HEK293 (cell line): ENCODE results near the gene DENND2C.

Experiments used
- BCL11B ChIP-seq: fragments of 450-650 bp; formaldehyde crosslinking; IDR thresholded peaks from 2 replicates; pipeline ENCODE4 v1.5.1; 2016; ENCODE audit warnings: low read depth, missing biosample characterization, missing genetic modification characterization
- GLIS2 ChIP-seq: fragments of 450-650 bp; formaldehyde crosslinking; IDR thresholded peaks from 2 replicates; pipeline ENCODE4 v1.5.1; 2016; ENCODE audit warnings: missing biosample characterization, missing genetic modification characterization
- HOXA7 ChIP-seq: sonication (generic); formaldehyde crosslinking; IDR thresholded peaks from 2 replicates; pipeline ENCODE4 v1.8.1; 2022; ENCODE audit warnings: missing genetic modification reagents, borderline replicate concordance
- KLF8 ChIP-seq: fragments of 450-650 bp; formaldehyde crosslinking; IDR thresholded peaks from 2 replicates; pipeline ENCODE4 v1.5.1; 2016; ENCODE audit warnings: missing biosample characterization, missing genetic modification characterization
- SALL2 ChIP-seq: fragments of 450-650 bp; formaldehyde crosslinking; IDR thresholded peaks from 2 replicates; pipeline ENCODE4 v1.5.0; 2017; ENCODE audit warnings: missing biosample characterization, mild to moderate bottlenecking, missing genetic modification characterization, borderline replicate concordance
- SETDB1 ChIP-seq: IDR thresholded peaks from one replicate; pipeline ENCODE4 v1.6.1; 2017; ENCODE audit warnings: mild to moderate bottlenecking, low read length, moderate library complexity, mixed read lengths; ENCODE audit not compliant: insufficient read length
- ZEB2 ChIP-seq: fragments of 450-650 bp; formaldehyde crosslinking; IDR thresholded peaks from 2 replicates; pipeline ENCODE4 v1.5.1; 2016; ENCODE audit warnings: missing biosample characterization, missing genetic modification characterization
- ZNF19 ChIP-seq: fragments of 450-650 bp; formaldehyde crosslinking; IDR thresholded peaks from 2 replicates; pipeline ENCODE4; 2016; ENCODE audit warnings: missing biosample characterization, missing genetic modification characterization, low read depth
- ZNF211 ChIP-seq: fragments of 450-650 bp; formaldehyde crosslinking; IDR thresholded peaks from 2 replicates; pipeline ENCODE4 v1.5.1; 2016; ENCODE audit warnings: low read depth, missing biosample characterization, missing genetic modification characterization
- ZNF223 ChIP-seq: fragments of 450-650 bp; formaldehyde crosslinking; IDR thresholded peaks from 2 replicates; pipeline ENCODE4 v1.5.1; 2016; ENCODE audit warnings: missing biosample characterization, missing genetic modification characterization
- ZNF404 ChIP-seq: fragments of 450-650 bp; formaldehyde crosslinking; IDR thresholded peaks from 2 replicates; pipeline ENCODE4 v1.5.1; 2017; ENCODE audit warnings: missing biosample characterization, missing genetic modification characterization
- ZNF610 ChIP-seq: fragments of 450-650 bp; formaldehyde crosslinking; IDR thresholded peaks from 2 replicates; pipeline ENCODE4 v1.5.1; 2016; ENCODE audit warnings: missing biosample characterization, missing genetic modification characterization, borderline replicate concordance
- ZNF654 ChIP-seq: fragments of 450-650 bp; formaldehyde crosslinking; IDR thresholded peaks from 2 replicates; pipeline ENCODE4 v1.5.1; 2016; ENCODE audit warnings: low read depth, missing biosample characterization, missing genetic modification characterization
- ZNF658 ChIP-seq: fragments of 450-650 bp; formaldehyde crosslinking; IDR thresholded peaks from 2 replicates; pipeline ENCODE4; 2016; ENCODE audit warnings: missing biosample characterization, missing genetic modification characterization
- ZNF664 ChIP-seq: fragments of 450-650 bp; formaldehyde crosslinking; IDR thresholded peaks from 2 replicates; pipeline ENCODE4 v1.5.1; 2016; ENCODE audit warnings: missing biosample characterization, missing genetic modification characterization
- ZNF777 ChIP-seq: fragments of 450-650 bp; formaldehyde crosslinking; IDR thresholded peaks from 2 replicates; pipeline ENCODE4 v1.5.1; 2017; ENCODE audit warnings: missing biosample characterization, missing genetic modification characterization, borderline replicate concordance
- ZNF785 ChIP-seq: fragments of 450-650 bp; formaldehyde crosslinking; IDR thresholded peaks from 2 replicates; pipeline ENCODE4 v1.5.1; 2016; ENCODE audit warnings: missing biosample characterization, missing genetic modification characterization
- TF ChIP-seq, protein P1 (sequence below): sonication (generic); formaldehyde crosslinking; IDR thresholded peaks from 2 replicates; pipeline ENCODE4 v1.8.1; 2022; ENCODE audit warnings: mild to moderate bottlenecking, moderate library complexity, missing genetic modification reagents
- TF ChIP-seq, protein P2 (sequence below): fragments of 450-650 bp; formaldehyde crosslinking; IDR thresholded peaks from 2 replicates; pipeline ENCODE4 v1.5.1; 2016; ENCODE audit warnings: missing biosample characterization, missing genetic modification characterization
- TF ChIP-seq, protein P3 (sequence below): fragments of 450-650 bp; formaldehyde crosslinking; IDR thresholded peaks from 2 replicates; pipeline ENCODE4 v1.5.1; 2016; ENCODE audit warnings: missing biosample characterization, missing genetic modification characterization
- TF ChIP-seq, protein P4 (sequence below): fragments of 450-650 bp; formaldehyde crosslinking; IDR thresholded peaks from 2 replicates; pipeline ENCODE4 v1.5.1; 2017; ENCODE audit warnings: missing biosample characterization, missing genetic modification characterization
- TF ChIP-seq, protein P5 (sequence below): fragments of 450-650 bp; formaldehyde crosslinking; optimal IDR thresholded peaks from 2 replicates; pipeline ENCODE3; 2016; ENCODE audit warnings: missing biosample characterization, mild to moderate bottlenecking, missing genetic modification characterization
- TF ChIP-seq, protein P6 (sequence below): fragments of 450-650 bp; IDR thresholded peaks from 2 replicates; pipeline ENCODE4 v1.5.1; 2018; ENCODE audit warnings: missing biosample characterization, mild to moderate bottlenecking, missing genetic modification characterization
- TF ChIP-seq, protein P7 (sequence below): fragments of 450-650 bp; formaldehyde crosslinking; IDR thresholded peaks from 2 replicates; pipeline ENCODE4 v1.5.1; 2016; ENCODE audit warnings: missing biosample characterization, missing genetic modification characterization
- TF ChIP-seq, protein P8 (sequence below): fragments of 450-650 bp; formaldehyde crosslinking; IDR thresholded peaks from 2 replicates; pipeline ENCODE4 v1.5.1; 2016; ENCODE audit warnings: missing biosample characterization, missing genetic modification characterization

Gene DENND2C

DNA sequence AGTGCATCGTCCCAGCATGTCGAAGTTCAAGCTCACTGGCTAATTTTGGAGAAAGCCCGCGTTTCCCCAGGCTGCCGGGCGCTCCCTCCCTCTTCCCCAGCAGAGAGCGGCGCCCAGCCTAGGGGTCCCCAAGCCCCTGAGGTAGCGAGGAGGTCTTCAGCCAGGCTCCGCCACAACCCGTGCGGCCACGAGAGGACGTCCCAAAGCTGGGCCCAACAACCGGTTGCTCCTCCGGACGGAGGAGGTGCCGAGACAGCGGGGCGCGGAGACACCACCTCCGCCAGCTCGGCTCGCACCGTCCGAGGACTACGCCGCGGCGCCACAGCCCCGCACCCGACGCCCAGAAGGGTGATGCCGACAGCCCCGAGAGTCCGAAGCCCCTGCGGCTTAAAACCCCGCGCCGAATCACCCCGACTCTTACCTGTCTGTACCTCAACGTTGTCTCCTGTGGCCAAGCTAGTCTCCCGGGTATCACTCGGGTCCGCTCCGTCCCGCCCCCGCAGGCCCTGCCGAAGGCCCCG lies at the start of gene DENND2C (continued):
- TF ChIP-seq BCL11B (tag by site-specific recombination) (no peak), ZNF404 (tag by site-specific recombination) (no peak), KLF8 (tag by site-specific recombination) (peak; percentile 64; the same call in 1 of the 2 replicates), SALL2 (tag by site-specific recombination) (no peak), ZNF211 (tag by site-specific recombination) (no peak), ZEB2 (tag by site-specific recombination) (peak; percentile 91), ZNF664 (no peak), ZNF785 (0 out of 2 replicates have a peak, but pooled peaks have one; percentile 40), ZNF777 (tag by site-specific recombination) (peak; percentile 66), HOXA7 (CRISPR knock-in tag) (no peak), GLIS2 (0 out of 2 replicates have a peak, but pooled peaks have one; percentile 24), ZNF19 (tag by site-specific recombination) (no peak), ZNF658 (tag by site-specific recombination) (no peak), ZNF610 (tag by site-specific recombination) (peak; percentile 44; the same call in 1 of the 2 replicates), ZNF654 (no peak), SETDB1 (no peak), ZNF223 (tag by site-specific recombination) (no peak)
- TF ChIP-seq, protein P1, sequence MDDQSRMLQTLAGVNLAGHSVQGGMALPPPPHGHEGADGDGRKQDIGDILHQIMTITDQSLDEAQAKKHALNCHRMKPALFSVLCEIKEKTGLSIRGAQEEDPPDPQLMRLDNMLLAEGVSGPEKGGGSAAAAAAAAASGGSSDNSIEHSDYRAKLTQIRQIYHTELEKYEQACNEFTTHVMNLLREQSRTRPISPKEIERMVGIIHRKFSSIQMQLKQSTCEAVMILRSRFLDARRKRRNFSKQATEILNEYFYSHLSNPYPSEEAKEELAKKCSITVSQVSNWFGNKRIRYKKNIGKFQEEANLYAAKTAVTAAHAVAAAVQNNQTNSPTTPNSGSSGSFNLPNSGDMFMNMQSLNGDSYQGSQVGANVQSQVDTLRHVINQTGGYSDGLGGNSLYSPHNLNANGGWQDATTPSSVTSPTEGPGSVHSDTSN (CRISPR knock-in tag), result peak; percentile 48; the same call in 1 of the 2 replicates
- TF ChIP-seq, protein P2, sequence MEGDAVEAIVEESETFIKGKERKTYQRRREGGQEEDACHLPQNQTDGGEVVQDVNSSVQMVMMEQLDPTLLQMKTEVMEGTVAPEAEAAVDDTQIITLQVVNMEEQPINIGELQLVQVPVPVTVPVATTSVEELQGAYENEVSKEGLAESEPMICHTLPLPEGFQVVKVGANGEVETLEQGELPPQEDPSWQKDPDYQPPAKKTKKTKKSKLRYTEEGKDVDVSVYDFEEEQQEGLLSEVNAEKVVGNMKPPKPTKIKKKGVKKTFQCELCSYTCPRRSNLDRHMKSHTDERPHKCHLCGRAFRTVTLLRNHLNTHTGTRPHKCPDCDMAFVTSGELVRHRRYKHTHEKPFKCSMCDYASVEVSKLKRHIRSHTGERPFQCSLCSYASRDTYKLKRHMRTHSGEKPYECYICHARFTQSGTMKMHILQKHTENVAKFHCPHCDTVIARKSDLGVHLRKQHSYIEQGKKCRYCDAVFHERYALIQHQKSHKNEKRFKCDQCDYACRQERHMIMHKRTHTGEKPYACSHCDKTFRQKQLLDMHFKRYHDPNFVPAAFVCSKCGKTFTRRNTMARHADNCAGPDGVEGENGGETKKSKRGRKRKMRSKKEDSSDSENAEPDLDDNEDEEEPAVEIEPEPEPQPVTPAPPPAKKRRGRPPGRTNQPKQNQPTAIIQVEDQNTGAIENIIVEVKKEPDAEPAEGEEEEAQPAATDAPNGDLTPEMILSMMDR (tag by site-specific recombination), result peak; percentile 79
- TF ChIP-seq, protein P3, sequence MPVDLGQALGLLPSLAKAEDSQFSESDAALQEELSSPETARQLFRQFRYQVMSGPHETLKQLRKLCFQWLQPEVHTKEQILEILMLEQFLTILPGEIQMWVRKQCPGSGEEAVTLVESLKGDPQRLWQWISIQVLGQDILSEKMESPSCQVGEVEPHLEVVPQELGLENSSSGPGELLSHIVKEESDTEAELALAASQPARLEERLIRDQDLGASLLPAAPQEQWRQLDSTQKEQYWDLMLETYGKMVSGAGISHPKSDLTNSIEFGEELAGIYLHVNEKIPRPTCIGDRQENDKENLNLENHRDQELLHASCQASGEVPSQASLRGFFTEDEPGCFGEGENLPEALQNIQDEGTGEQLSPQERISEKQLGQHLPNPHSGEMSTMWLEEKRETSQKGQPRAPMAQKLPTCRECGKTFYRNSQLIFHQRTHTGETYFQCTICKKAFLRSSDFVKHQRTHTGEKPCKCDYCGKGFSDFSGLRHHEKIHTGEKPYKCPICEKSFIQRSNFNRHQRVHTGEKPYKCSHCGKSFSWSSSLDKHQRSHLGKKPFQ (tag by site-specific recombination), result no peak
- TF ChIP-seq, protein P4, sequence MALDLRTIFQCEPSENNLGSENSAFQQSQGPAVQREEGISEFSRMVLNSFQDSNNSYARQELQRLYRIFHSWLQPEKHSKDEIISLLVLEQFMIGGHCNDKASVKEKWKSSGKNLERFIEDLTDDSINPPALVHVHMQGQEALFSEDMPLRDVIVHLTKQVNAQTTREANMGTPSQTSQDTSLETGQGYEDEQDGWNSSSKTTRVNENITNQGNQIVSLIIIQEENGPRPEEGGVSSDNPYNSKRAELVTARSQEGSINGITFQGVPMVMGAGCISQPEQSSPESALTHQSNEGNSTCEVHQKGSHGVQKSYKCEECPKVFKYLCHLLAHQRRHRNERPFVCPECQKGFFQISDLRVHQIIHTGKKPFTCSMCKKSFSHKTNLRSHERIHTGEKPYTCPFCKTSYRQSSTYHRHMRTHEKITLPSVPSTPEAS, result 0 out of 2 replicates have a peak, but pooled peaks have one; percentile 12
- TF ChIP-seq, protein P5, sequence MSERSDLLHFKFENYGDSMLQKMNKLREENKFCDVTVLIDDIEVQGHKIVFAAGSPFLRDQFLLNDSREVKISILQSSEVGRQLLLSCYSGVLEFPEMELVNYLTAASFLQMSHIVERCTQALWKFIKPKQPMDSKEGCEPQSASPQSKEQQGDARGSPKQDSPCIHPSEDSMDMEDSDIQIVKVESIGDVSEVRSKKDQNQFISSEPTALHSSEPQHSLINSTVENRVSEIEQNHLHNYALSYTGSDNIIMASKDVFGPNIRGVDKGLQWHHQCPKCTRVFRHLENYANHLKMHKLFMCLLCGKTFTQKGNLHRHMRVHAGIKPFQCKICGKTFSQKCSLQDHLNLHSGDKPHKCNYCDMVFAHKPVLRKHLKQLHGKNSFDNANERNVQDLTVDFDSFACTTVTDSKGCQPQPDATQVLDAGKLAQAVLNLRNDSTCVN, result peak; percentile 52
- TF ChIP-seq, protein P6, sequence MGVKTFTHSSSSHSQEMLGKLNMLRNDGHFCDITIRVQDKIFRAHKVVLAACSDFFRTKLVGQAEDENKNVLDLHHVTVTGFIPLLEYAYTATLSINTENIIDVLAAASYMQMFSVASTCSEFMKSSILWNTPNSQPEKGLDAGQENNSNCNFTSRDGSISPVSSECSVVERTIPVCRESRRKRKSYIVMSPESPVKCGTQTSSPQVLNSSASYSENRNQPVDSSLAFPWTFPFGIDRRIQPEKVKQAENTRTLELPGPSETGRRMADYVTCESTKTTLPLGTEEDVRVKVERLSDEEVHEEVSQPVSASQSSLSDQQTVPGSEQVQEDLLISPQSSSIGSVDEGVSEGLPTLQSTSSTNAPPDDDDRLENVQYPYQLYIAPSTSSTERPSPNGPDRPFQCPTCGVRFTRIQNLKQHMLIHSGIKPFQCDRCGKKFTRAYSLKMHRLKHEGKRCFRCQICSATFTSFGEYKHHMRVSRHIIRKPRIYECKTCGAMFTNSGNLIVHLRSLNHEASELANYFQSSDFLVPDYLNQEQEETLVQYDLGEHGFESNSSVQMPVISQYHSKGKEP (tag by site-specific recombination), result no peak
- TF ChIP-seq, protein P7, sequence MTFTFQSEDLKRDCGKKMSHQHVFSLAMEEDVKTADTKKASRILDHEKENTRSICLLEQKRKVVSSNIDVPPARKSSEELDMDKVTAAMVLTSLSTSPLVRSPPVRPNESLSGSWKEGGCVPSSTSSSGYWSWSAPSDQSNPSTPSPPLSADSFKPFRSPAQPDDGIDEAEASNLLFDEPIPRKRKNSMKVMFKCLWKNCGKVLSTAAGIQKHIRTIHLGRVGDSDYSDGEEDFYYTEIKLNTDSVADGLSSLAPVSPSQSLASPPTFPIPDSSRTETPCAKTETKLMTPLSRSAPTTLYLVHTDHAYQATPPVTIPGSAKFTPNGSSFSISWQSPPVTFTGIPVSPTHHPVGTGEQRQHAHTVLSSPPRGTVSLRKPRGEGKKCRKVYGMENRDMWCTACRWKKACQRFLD, result no peak
- TF ChIP-seq, protein P8, sequence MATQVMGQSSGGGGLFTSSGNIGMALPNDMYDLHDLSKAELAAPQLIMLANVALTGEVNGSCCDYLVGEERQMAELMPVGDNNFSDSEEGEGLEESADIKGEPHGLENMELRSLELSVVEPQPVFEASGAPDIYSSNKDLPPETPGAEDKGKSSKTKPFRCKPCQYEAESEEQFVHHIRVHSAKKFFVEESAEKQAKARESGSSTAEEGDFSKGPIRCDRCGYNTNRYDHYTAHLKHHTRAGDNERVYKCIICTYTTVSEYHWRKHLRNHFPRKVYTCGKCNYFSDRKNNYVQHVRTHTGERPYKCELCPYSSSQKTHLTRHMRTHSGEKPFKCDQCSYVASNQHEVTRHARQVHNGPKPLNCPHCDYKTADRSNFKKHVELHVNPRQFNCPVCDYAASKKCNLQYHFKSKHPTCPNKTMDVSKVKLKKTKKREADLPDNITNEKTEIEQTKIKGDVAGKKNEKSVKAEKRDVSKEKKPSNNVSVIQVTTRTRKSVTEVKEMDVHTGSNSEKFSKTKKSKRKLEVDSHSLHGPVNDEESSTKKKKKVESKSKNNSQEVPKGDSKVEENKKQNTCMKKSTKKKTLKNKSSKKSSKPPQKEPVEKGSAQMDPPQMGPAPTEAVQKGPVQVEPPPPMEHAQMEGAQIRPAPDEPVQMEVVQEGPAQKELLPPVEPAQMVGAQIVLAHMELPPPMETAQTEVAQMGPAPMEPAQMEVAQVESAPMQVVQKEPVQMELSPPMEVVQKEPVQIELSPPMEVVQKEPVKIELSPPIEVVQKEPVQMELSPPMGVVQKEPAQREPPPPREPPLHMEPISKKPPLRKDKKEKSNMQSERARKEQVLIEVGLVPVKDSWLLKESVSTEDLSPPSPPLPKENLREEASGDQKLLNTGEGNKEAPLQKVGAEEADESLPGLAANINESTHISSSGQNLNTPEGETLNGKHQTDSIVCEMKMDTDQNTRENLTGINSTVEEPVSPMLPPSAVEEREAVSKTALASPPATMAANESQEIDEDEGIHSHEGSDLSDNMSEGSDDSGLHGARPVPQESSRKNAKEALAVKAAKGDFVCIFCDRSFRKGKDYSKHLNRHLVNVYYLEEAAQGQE (tag by site-specific recombination), result peak; percentile 21; the same call in 1 of the 2 replicates
